ENCODE data around the gene DNAI2. TPM values are rescaled to one million over a fixed set of nuclear protein-coding genes. Genes with fewer than 3 reads are reported as not detected.

Gene DNAI2
- polyA plus RNA-seq, 1 experiment: not detected

GRCh38 chr17:74360899-74361229 is 86.8 kb downstream of the DNAI2 start:
- Histone ChIP-seq H3K9me3 (ENCODE audit: control insufficient read depth, insufficient read depth, low read length) (no peaks in the 10 kb centered on the region; the same call in 1 of the 2 replicates), H3K27ac (ENCODE audit: low read depth, low read length) (no peak overlapping the region), H3K4me3 (ENCODE audit: low read depth, low read length) (no peak overlapping the region), H3K27me3 (ENCODE audit: control insufficient read depth, insufficient read depth, low read length) (peaks cover 22% of the 10 kb centered on the region)
- ChIA-PET POLR2A (no interaction called here), CTCF (no interaction called here)
- TF ChIP-seq, protein P1, sequence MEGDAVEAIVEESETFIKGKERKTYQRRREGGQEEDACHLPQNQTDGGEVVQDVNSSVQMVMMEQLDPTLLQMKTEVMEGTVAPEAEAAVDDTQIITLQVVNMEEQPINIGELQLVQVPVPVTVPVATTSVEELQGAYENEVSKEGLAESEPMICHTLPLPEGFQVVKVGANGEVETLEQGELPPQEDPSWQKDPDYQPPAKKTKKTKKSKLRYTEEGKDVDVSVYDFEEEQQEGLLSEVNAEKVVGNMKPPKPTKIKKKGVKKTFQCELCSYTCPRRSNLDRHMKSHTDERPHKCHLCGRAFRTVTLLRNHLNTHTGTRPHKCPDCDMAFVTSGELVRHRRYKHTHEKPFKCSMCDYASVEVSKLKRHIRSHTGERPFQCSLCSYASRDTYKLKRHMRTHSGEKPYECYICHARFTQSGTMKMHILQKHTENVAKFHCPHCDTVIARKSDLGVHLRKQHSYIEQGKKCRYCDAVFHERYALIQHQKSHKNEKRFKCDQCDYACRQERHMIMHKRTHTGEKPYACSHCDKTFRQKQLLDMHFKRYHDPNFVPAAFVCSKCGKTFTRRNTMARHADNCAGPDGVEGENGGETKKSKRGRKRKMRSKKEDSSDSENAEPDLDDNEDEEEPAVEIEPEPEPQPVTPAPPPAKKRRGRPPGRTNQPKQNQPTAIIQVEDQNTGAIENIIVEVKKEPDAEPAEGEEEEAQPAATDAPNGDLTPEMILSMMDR (IDR thresholded peaks at IDR 0.05; ENCODE audit: low read depth, low read length): no peak
- DNase-seq (ENCODE audit: low read depth, low spot score): no peak

GRCh38 chr17:74361230-74362068 is 87.4 kb downstream of the DNAI2 start, which contains the start of gene BTBD17:
BTBD17 (minus strand) TSS chr17:74361868; CDS start chr17:74361819, 49 bp downstream.
- Histone ChIP-seq H3K4me3 (ENCODE audit: low read depth, low read length) (no peak within 1 kb of the TSS), H3K27me3 (ENCODE audit: control insufficient read depth, insufficient read depth, low read length) (peaks cover 18% of the 10 kb centered on the region), H3K9me3 (ENCODE audit: control insufficient read depth, insufficient read depth, low read length) (no peaks in the 10 kb centered on the region), H3K27ac (ENCODE audit: low read depth, low read length) (no peak within 1 kb of the TSS)
- DNase-seq (ENCODE audit: low read depth, low spot score): no peak
- ChIA-PET CTCF (no interaction called here), POLR2A (no interaction called here)
- TF ChIP-seq, protein P1 (IDR thresholded peaks at IDR 0.05; ENCODE audit: low read depth, low read length): peak; percentile 30

GRCh38 chr17:74362069-74362405 is 88.0 kb downstream of the DNAI2 start:
- no peak for DNase-seq (ENCODE audit: low read depth, low spot score)
- no peak overlapping the region for H3K4me3 ChIP-seq (ENCODE audit: low read depth, low read length)
- TF ChIP-seq, protein P1 (IDR thresholded peaks at IDR 0.05; ENCODE audit: low read depth, low read length): no peak
- ChIA-PET POLR2A (no interaction called here), CTCF (no interaction called here)
- H3K27me3 ChIP-seq (ENCODE audit: control insufficient read depth, insufficient read depth, low read length): peaks cover 17% of the 10 kb centered on the region
- H3K9me3 ChIP-seq (ENCODE audit: control insufficient read depth, insufficient read depth, low read length): no peaks in the 10 kb centered on the region
- H3K27ac ChIP-seq (ENCODE audit: low read depth, low read length): no peak overlapping the region

- Histone ChIP-seq H3K27ac (ENCODE audit: low read depth, low read length) (no peak overlapping the region), H3K27me3 (ENCODE audit: control insufficient read depth, insufficient read depth, low read length) (peaks cover 14% of the 10 kb centered on the region), H3K4me3 (ENCODE audit: low read depth, low read length) (no peak overlapping the region), H3K9me3 (ENCODE audit: control insufficient read depth, insufficient read depth, low read length) (no peaks in the 10 kb centered on the region)
- ChIA-PET POLR2A (no interaction called here), CTCF (interaction anchor here (1.0 kb wide), 1 partner anchor 94 kb away, joined by 5 read pairs; no protein-coding TSS in a partner anchor)
- TF ChIP-seq, protein P1 (IDR thresholded peaks at IDR 0.05; ENCODE audit: low read depth, low read length): no peak
- DNase-seq (ENCODE audit: low read depth, low spot score): no peak
These were observed 88.9 kb downstream of the DNAI2 start for GRCh38 chr17:74362810-74363498.

Other genes with a start within 250 kb of the DNAI2 start
- gene RPL38, start 70.6 kb upstream of the DNAI2 start, polyA plus RNA-seq (2011; rRNA removed): 2,243 and 2,383 TPM in 2 replicates
- gene TTYH2, start 60.7 kb upstream of the DNAI2 start, polyA plus RNA-seq (2011; rRNA removed): 3.1 and 4.3 TPM in 2 replicates
- gene KIF19, start 52.0 kb downstream of the DNAI2 start, polyA plus RNA-seq (2011; rRNA removed): not detected in 2 replicates
- not detected in 2 replicates for gene BTBD17, start 87.6 kb downstream of the DNAI2 start, polyA plus RNA-seq (2011; rRNA removed)
- not detected in 2 replicates for gene GPR142, start 93.3 kb downstream of the DNAI2 start, polyA plus RNA-seq (2011; rRNA removed)
- 0.14 TPM in 1 of 2 replicates, not detected in the other for gene GPRC5C, start 157.9 kb downstream of the DNAI2 start, polyA plus RNA-seq (2011; rRNA removed)
- gene CD300A, start 192.4 kb downstream of the DNAI2 start, polyA plus RNA-seq (2011; rRNA removed): not detected in 2 replicates